Heart left ventricle (tissue), 13 donors: ENCODE measurements around the gene CSRP1.

Experiments used
- POLR2A ChIP-seq, 2 donors: fragments of 450-650 bp; IDR thresholded peaks; one replicate each; pipeline ENCODE4 v1.6.1; 2017; ENCODE audit warnings: antibody characterized with exemption in 2 of 2, mild to moderate bottlenecking in 2 of 2, moderate library complexity in 2 of 2
- TF ChIP-seq, protein P1 (sequence below), 12 donors: fragments of 200-600 bp; sonication (generic) in 4 of 12; IDR thresholded peaks; one replicate each; pipeline versions ENCODE4 v1.5.0 to v1.8.0; 2018 to 2022; ENCODE audit warnings: antibody characterized with exemption in 12 of 12, mild to moderate bottlenecking in 5 of 12
- donor health status: ischemic (EF 13 %, LVEDD 7.1; RV severe dilation, severe dysfunction).
- donor health status: DM: no; HTN: yes; CAD: no.
- donor health status: DM: no; HTN: no; CAD: no.
- donor health status: ischemic (EF 25% LVEDD 6.9; RV normal size, moderate dysfunction).
- donor health status: ischemic (EF 25% LVEDD 5.7; RV mildly dilated, moderate dysfunction).
- donor health status: ischemic (EF 35%, LVEDD 5.7; RV mildly dilated, moderate dysfunction).
- donor health status: nonischemic (EF 11% LVEDD 7.7; RV severe dilation, severe dysfunction).
- donor health status: DM: yes; HTN: yes; CAD: no.
- donor health status: PGD.
- donor health status: ischemic (EF 29% LVEDD 5.4; RV normal size, mild dysfunction).
- donor health status: nonischemic (EF 23%, LVEDD 6.1; RV moderate dilation, normal function).

DNA sequence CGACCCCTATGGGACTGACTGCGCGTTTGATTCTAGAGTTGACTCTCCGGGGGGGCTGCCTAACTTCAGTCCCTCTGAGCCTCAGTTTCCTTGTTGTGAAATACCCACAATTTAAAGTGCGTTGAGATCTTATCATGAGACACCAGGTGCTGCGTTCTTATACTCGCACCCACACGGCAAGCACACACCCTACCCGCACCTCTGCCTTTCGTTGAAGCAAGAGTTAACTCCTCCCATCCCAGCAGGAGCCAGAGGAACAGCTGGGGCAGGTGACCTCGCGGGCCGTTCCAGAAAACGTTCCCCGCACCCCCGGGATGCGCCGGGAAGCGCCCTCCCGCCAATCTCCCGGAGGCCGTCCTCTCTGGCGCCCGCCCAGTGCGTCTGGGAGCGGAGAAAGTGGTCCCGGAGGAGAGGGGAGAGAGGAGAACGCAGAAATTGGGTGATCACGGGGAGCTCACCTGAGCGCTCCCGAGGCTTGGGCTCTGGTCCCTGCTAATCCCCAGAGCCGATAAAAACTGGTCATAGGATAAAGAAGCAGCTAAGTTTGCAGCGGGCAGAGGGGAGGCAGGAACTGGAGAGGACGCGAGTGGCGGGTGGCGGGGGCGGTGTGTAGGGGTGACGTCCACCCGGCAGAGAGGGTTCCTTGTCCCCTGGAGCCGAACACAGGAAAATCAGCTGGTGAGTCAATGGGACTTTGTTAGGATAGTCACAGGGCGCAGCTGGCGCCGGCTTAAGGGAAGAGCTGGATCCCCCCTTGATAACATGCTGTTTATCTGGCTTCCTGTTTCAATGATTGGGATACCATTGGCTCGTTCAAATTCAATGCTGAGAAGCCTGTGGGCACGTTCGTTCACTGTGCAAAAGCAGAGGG is 32.9 kb upstream of the CSRP1 start:
- no peak for TF ChIP-seq POLR2A (IDR thresholded peaks at IDR 0.05)
- TF ChIP-seq, protein P1, sequence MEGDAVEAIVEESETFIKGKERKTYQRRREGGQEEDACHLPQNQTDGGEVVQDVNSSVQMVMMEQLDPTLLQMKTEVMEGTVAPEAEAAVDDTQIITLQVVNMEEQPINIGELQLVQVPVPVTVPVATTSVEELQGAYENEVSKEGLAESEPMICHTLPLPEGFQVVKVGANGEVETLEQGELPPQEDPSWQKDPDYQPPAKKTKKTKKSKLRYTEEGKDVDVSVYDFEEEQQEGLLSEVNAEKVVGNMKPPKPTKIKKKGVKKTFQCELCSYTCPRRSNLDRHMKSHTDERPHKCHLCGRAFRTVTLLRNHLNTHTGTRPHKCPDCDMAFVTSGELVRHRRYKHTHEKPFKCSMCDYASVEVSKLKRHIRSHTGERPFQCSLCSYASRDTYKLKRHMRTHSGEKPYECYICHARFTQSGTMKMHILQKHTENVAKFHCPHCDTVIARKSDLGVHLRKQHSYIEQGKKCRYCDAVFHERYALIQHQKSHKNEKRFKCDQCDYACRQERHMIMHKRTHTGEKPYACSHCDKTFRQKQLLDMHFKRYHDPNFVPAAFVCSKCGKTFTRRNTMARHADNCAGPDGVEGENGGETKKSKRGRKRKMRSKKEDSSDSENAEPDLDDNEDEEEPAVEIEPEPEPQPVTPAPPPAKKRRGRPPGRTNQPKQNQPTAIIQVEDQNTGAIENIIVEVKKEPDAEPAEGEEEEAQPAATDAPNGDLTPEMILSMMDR (IDR thresholded peaks at IDR 0.05) = no peak
